ENCODE measurements around the gene CALHM5.
A peak's percentile ranks its signal among the peaks of the same experiment; 100 is the strongest.

DNA sequence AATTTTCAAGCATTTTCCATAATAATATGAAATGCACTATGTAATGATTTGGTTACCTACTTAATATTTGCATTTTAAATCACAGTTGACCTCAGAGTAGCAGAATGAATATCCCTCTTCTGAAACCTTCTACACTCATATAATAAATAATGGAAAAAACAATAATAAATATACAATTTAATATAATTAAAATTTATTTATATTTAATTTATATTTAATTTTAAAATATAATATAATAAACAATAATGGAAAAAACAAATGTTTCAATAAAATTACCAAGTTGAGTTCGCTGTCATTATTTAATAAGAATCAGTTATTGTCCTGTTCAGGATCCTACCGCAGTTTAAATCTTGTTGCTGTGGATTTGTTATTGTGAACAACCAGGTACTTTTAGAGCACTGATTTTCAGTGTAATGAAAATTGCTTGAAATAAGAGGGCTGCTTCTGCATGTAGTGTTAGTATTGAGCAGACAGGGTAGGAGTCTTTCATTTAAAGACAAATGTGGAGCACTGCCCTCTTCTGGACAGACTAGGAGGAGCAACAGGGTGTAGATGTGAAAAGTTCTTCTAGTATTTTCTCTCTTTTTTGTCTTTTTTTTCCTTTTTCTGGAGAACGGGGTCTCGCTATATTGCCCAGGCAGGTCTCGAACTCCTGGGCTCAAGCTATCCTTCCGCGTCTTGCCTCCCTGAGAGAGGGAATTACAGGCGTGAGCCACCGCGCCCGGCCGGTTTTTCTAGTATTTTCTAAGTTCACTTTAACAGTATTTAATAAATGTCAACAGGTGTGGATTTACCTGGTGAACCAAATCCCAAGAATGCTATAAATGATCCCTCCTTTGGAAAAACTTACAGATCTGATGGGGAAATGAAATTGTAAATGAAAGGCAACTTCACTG is 20.5 kb downstream of the CALHM5 start:
- no peak for TF ChIP-seq POLR2A (IDR thresholded peaks at IDR 0.05)
- TF ChIP-seq, protein P1, sequence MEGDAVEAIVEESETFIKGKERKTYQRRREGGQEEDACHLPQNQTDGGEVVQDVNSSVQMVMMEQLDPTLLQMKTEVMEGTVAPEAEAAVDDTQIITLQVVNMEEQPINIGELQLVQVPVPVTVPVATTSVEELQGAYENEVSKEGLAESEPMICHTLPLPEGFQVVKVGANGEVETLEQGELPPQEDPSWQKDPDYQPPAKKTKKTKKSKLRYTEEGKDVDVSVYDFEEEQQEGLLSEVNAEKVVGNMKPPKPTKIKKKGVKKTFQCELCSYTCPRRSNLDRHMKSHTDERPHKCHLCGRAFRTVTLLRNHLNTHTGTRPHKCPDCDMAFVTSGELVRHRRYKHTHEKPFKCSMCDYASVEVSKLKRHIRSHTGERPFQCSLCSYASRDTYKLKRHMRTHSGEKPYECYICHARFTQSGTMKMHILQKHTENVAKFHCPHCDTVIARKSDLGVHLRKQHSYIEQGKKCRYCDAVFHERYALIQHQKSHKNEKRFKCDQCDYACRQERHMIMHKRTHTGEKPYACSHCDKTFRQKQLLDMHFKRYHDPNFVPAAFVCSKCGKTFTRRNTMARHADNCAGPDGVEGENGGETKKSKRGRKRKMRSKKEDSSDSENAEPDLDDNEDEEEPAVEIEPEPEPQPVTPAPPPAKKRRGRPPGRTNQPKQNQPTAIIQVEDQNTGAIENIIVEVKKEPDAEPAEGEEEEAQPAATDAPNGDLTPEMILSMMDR (IDR thresholded peaks at IDR 0.05 in 4 of 5, conservative IDR thresholded peaks at IDR 0.05 in 1 of 5): peak; percentile 70 to 86 (median 73)
